ENCODE results near the gene OR1F1. TPM values are rescaled to one million over a fixed set of nuclear protein-coding genes. Genes with fewer than 3 reads are reported as not detected.

Gene OR1F1
- total RNA-seq, 1 experiment from 2014 or later = 1.4 TPM

GRCh38 chr16:3220839-3221238 lies 32.8 kb downstream of the OR1F1 start:
- Histone ChIP-seq H3F3A (ENCODE audit: insufficient read depth, low read depth) (peaks cover 16% of the 10 kb centered on the region; the same call in 1 of the 2 replicates), H3K27me3 (ENCODE audit: insufficient read depth, low read depth) (peaks cover 18% of the 10 kb centered on the region), H3K27ac (no peak overlapping the region), H3K79me2 (ENCODE audit: low read depth) (no peaks in the 10 kb centered on the region), H3K9me2 (ENCODE audit: insufficient read depth) (no peaks in the 10 kb centered on the region), H3K36me3 (ENCODE audit: low read depth) (peaks cover 23% of the 10 kb centered on the region), H4K20me1 (ENCODE audit: insufficient read depth) (no peaks in the 10 kb centered on the region), H2AFZ (no peak overlapping the region), H3K4me3 (no peak overlapping the region), H3K4me2 (no peak overlapping the region), H3K9me3 (ENCODE audit: insufficient read depth, low read depth) (peaks cover 42% of the 10 kb centered on the region), H3K4me1 (replicated peaks; ENCODE audit: insufficient read depth) (no peaks in the 10 kb centered on the region)
- intact Hi-C loops (cut with micrococcal nuclease; ENCODE audit: unreplicated experiment) = no loop called here
- no TSS peak for BruUV-seq (replicated peaks)
- CTCF ChIA-PET = interaction anchor here (0.7 kb wide), 1 partner anchor 32 kb away, joined by 4 read pairs; no protein-coding TSS in a partner anchor
- TF ChIP-seq EZH2 (IDR thresholded peaks at IDR 0.05; ENCODE audit: low read depth) (no peak), CTCF (conservative IDR thresholded peaks at IDR 0.05) (no peak)
- POLR2A ChIA-PET (ENCODE audit: unreplicated experiment) = no interaction called here
- DNase-seq = no peak

- Histone ChIP-seq H3K4me3 (peak overlapping the region; percentile 2; the same call in 1 of the 2 replicates), H3K36me3 (ENCODE audit: low read depth) (peaks cover 42% of the 10 kb centered on the region), H3F3A (ENCODE audit: insufficient read depth, low read depth) (peaks cover 20% of the 10 kb centered on the region; the same call in 1 of the 2 replicates), H3K9me2 (ENCODE audit: insufficient read depth) (no peaks in the 10 kb centered on the region), H3K27ac (no peak overlapping the region), H3K4me1 (replicated peaks; ENCODE audit: insufficient read depth) (no peaks in the 10 kb centered on the region), H3K79me2 (ENCODE audit: low read depth) (no peaks in the 10 kb centered on the region), H2AFZ (no peak overlapping the region), H3K9me3 (ENCODE audit: insufficient read depth, low read depth) (peaks cover 52% of the 10 kb centered on the region), H3K27me3 (ENCODE audit: insufficient read depth, low read depth) (no peaks in the 10 kb centered on the region), H4K20me1 (ENCODE audit: insufficient read depth) (no peaks in the 10 kb centered on the region), H3K4me2 (no peak overlapping the region)
- POLR2A ChIA-PET (ENCODE audit: unreplicated experiment) = no interaction called here
- CTCF ChIA-PET = no interaction called here
- TF ChIP-seq EZH2 (IDR thresholded peaks at IDR 0.05; ENCODE audit: low read depth) (no peak), CTCF (conservative IDR thresholded peaks at IDR 0.05) (no peak)
- DNase-seq = no peak
- BruUV-seq (replicated peaks) = no TSS peak
- intact Hi-C loops (cut with micrococcal nuclease; ENCODE audit: unreplicated experiment) = no loop called here
These were observed 36.0 kb downstream of the OR1F1 start for GRCh38 chr16:3223913-3224515.

- Histone ChIP-seq H3K27ac (peak overlapping the region; percentile 55), H3K36me3 (ENCODE audit: low read depth) (peaks cover 39% of the 10 kb centered on the region), H3K9me2 (ENCODE audit: insufficient read depth) (no peaks in the 10 kb centered on the region), H3K4me2 (peak overlapping the region; percentile 87), H3K27me3 (ENCODE audit: insufficient read depth, low read depth) (no peaks in the 10 kb centered on the region), H3K4me3 (peak overlapping the region; percentile 88), H3K9me3 (ENCODE audit: insufficient read depth, low read depth) (peaks cover 22% of the 10 kb centered on the region), H4K20me1 (ENCODE audit: insufficient read depth) (no peaks in the 10 kb centered on the region), H3K4me1 (replicated peaks; ENCODE audit: insufficient read depth) (peaks cover 7% of the 10 kb centered on the region; the same call in 1 of the 2 replicates), H3K79me2 (ENCODE audit: low read depth) (peaks cover 15% of the 10 kb centered on the region), H3F3A (ENCODE audit: insufficient read depth, low read depth) (peaks cover 9% of the 10 kb centered on the region; the same call in 1 of the 2 replicates), H2AFZ (peak overlapping the region; percentile 96)
- intact Hi-C loops (cut with micrococcal nuclease; ENCODE audit: unreplicated experiment) = loop anchor here (2.0 kb wide), 1 partner anchor 48 kb away; the partner anchor contains the start of gene ZNF263
- DNase-seq = peak in 1 of 2 experiments; percentile 44
- ChIA-PET CTCF (no interaction called here), POLR2A (ENCODE audit: unreplicated experiment) (interaction anchor here (0.5 kb wide), 1 partner anchor 384 kb away, joined by 6 read pairs; no protein-coding TSS in a partner anchor)
- BruUV-seq (replicated peaks) = no TSS peak
- TF ChIP-seq CTCF (conservative IDR thresholded peaks at IDR 0.05) (no peak), EZH2 (IDR thresholded peaks at IDR 0.05; ENCODE audit: low read depth) (no peak)
These were observed 46.5 kb downstream of the OR1F1 start for GRCh38 chr16:3234543-3234856.
